GM23338 (cell line): ENCODE results near the gene OR5L2. TPM values are rescaled to one million over a fixed set of nuclear protein-coding genes. Genes with fewer than 3 reads are reported as not detected.
"Not testable (repeated sequence)": the region's sequence is repeated elsewhere in the genome, so short reads cannot be mapped to it uniquely, and the experiment has no call there.

ENCODE experiments used
- ATAC-seq: fragments of 200-7000 bp; cut with Tn5 transposase; 3 replicates; pipeline ENCODE4 v1.9.1; 2020
- DNase-seq: peaks from one replicate; pipeline ENCODE4 v3.0.0-alpha.2; 2015; ENCODE audit warnings: low spot score
- H2AFZ ChIP-seq: fragments of 200-600 bp; sonication (generic); 2 replicates; pipeline ENCODE4 v1.8.0; 2016; ENCODE audit warnings: antibody characterized with exemption, mild to moderate bottlenecking, moderate library complexity
- H3F3A ChIP-seq: fragments of 200-600 bp; sonication (generic); replicated peaks from 2 replicates; pipeline ENCODE4 v1.8.0; 2017; ENCODE audit warnings: antibody characterized with exemption, mixed run types, low read depth
- H3K27ac ChIP-seq: fragments of 200-600 bp; sonication (generic); 2 replicates; pipeline ENCODE4 v1.6.1; 2016; ENCODE audit warnings: low read depth
- H3K27me3 ChIP-seq: fragments of 200-600 bp; sonication (generic); 2 replicates; pipeline ENCODE4 v1.8.0; 2016; ENCODE audit warnings: mild to moderate bottlenecking, mixed run types, moderate library complexity; ENCODE audit not compliant: insufficient read depth
- H3K36me3 ChIP-seq: fragments of 200-600 bp; sonication (generic); 2 replicates; pipeline ENCODE4 v1.8.0; 2016; ENCODE audit warnings: mild to moderate bottlenecking; ENCODE audit not compliant: insufficient read depth
- H3K4me1 ChIP-seq: fragments of 200-600 bp; sonication (generic); 2 replicates; pipeline ENCODE4 v1.8.0; 2016; ENCODE audit warnings: mild to moderate bottlenecking, moderate library complexity; ENCODE audit not compliant: insufficient read depth
- H3K4me2 ChIP-seq: fragments of 200-600 bp; sonication (generic); 2 replicates; pipeline ENCODE4 v1.7.1; 2017; ENCODE audit warnings: mixed run types
- H3K4me3 ChIP-seq: fragments of 200-600 bp; sonication (generic); 2 replicates; pipeline ENCODE4 v1.6.1; 2016; ENCODE audit warnings: mixed run types
- H3K79me2 ChIP-seq: fragments of 200-600 bp; sonication (generic); replicated peaks from 2 replicates; pipeline ENCODE4 v1.8.0; 2017; ENCODE audit warnings: mild to moderate bottlenecking; ENCODE audit not compliant: insufficient read depth
- H3K9me2 ChIP-seq: fragments of 200-600 bp; sonication (generic); 2 replicates; pipeline ENCODE4 v1.8.0; 2017; ENCODE audit not compliant: insufficient read depth
- H4K20me1 ChIP-seq: fragments of 200-600 bp; sonication (generic); replicated peaks from 2 replicates; pipeline ENCODE4 v1.8.0; 2017; ENCODE audit warnings: mild to moderate bottlenecking; ENCODE audit not compliant: insufficient read depth
- H3K27ac Mint-ChIP-seq: 2 replicates; pipeline ENCODE4 v1.8.0; 2020; ENCODE audit warnings: inconsistent platforms, mild to moderate bottlenecking, moderate library complexity, mixed read lengths
- H3K27me3 Mint-ChIP-seq: 3 replicates; pipeline ENCODE4 v1.8.0; 2022; ENCODE audit warnings: low read depth, mild to moderate bottlenecking, moderate library complexity, mixed read lengths, inconsistent platforms; ENCODE audit not compliant: insufficient read depth, poor library complexity
- H3K36me3 Mint-ChIP-seq: 3 replicates; pipeline ENCODE4 v1.8.0; 2021; ENCODE audit warnings: low read depth, mild to moderate bottlenecking, inconsistent platforms, moderate library complexity, mixed read lengths
- H3K4me1 Mint-ChIP-seq: 3 replicates; pipeline ENCODE4 v1.8.0; 2020; ENCODE audit warnings: mild to moderate bottlenecking, inconsistent platforms, mixed read lengths
- H3K4me3 Mint-ChIP-seq: 3 replicates; pipeline ENCODE4 v1.8.0; 2021; ENCODE audit warnings: moderate library complexity, mild to moderate bottlenecking, inconsistent platforms, mixed read lengths
- H3K9me3 Mint-ChIP-seq: 3 replicates; pipeline ENCODE4 v1.8.0; 2020; ENCODE audit warnings: moderate library complexity, mild to moderate bottlenecking, inconsistent platforms, mixed read lengths
- CREB1 ChIP-seq: fragments of 250-450 bp; sonication (Bioruptor Pico); IDR thresholded peaks from 2 replicates; pipeline ENCODE4 v1.5.0; 2020; ENCODE audit warnings: low read depth, mild to moderate bottlenecking, moderate library complexity
- EZH2 ChIP-seq: fragments of 200-600 bp; sonication (generic); IDR thresholded peaks from one replicate; pipeline ENCODE4 v1.8.0; 2017; ENCODE audit warnings: antibody characterized with exemption, mild to moderate bottlenecking, low read depth; ENCODE audit not compliant: unreplicated experiment
- EZH2phosphoT487 ChIP-seq: fragments of 200-600 bp; sonication (generic); IDR thresholded peaks from one replicate; pipeline ENCODE4 v1.8.1; 2018; ENCODE audit warnings: antibody characterized with exemption; ENCODE audit not compliant: unreplicated experiment
- JUNB ChIP-seq: IDR thresholded peaks from one replicate; pipeline ENCODE4 v1.6.1; 2016; ENCODE audit warnings: antibody characterized with exemption; ENCODE audit not compliant: unreplicated experiment
- NANOG ChIP-seq: IDR thresholded peaks from 2 replicates; pipeline ENCODE4 v1.6.1; 2016; ENCODE audit warnings: antibody characterized with exemption, borderline replicate concordance
- POLR2AphosphoS5 ChIP-seq: IDR thresholded peaks from 2 replicates; pipeline ENCODE4 v1.6.1; 2016; ENCODE audit warnings: antibody characterized with exemption, low read depth
- STAT1 ChIP-seq: IDR thresholded peaks from one replicate; pipeline ENCODE4 v1.6.1; 2016; ENCODE audit warnings: antibody characterized with exemption; ENCODE audit not compliant: unreplicated experiment
- ZNF114 ChIP-seq: fragments of 250-450 bp; sonication (Bioruptor Pico); IDR thresholded peaks from 2 replicates; pipeline ENCODE4 v1.5.0; 2020; ENCODE audit warnings: mild to moderate bottlenecking, moderate library complexity
- ZNF331 ChIP-seq: fragments of 250-450 bp; sonication (Bioruptor Pico); IDR thresholded peaks from 2 replicates; pipeline ENCODE4 v1.5.0; 2020; ENCODE audit warnings: low read depth, mild to moderate bottlenecking, moderate library complexity
- polyA plus RNA-seq: library from polyadenylated mRNA; unstranded; fragments of >200 nt; fragmentation: Nextera tagmentation; extraction: Ambion mirVana; gene quantifications from 2 replicates; pipeline ENCODE4 v1.2.1, GENCODE V29; 2016
- total RNA-seq: library from RNA; depleted of rRNA; stranded (reverse); fragments of >200 nt; shearing (Covaris generic); gene quantifications from 2 replicates; pipeline ENCODE4 v1.2.3, GENCODE V29; 2014
- TF ChIP-seq, protein P1 (sequence below), 2 experiments: fragments of 200-600 bp in 1 of 2; sonication (generic) in 1 of 2; conservative IDR thresholded peaks; 2 replicates each; pipeline versions ENCODE4 v1.5.1 to v1.6.1; 2016 to 2017; ENCODE audit warnings: antibody characterized with exemption in 2 of 2, low read depth in 2 of 2, mild to moderate bottlenecking in 2 of 2, moderate library complexity in 1 of 2
- TF ChIP-seq, protein P2 (sequence below): fragments of 250-450 bp; sonication (Bioruptor Pico); IDR thresholded peaks from 2 replicates; pipeline ENCODE4 v1.5.0; 2020; ENCODE audit warnings: mild to moderate bottlenecking, moderate library complexity
- TF ChIP-seq, protein P3 (sequence below): IDR thresholded peaks from one replicate; pipeline ENCODE4 v1.6.1; 2018; ENCODE audit warnings: antibody characterized with exemption; ENCODE audit not compliant: unreplicated experiment

OR5L2 gene
- total and polyA plus RNA-seq, 2 experiments from 2014 or later: not detected

DNA sequence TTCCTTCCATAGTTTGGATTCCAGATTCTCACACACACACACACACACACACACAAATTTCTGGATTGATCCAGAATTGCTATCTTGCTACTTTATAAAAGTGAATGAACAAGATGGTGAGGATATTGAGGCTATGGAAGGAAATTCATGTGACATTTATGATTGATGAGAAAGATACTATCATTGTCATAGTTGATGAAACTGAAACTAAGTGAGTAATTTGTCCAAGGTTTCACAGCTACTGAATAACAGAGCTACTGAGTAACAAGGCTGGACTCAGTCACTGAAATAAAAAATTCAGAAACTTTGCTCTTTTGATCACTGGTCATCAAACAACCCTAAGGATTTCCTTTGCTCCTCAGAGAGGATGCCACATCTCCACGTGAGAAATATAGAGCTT is 27.7 kb downstream of the OR5L2 start:
- Histone ChIP-seq H3K4me1 (no peaks in the 10 kb centered on the region), H3K4me3 (no peak overlapping the region), H4K20me1 (no peaks in the 10 kb centered on the region), H2AFZ (no peak overlapping the region), H3K27ac (no peak overlapping the region), H3K4me2 (no peak overlapping the region), H3K9me2 (no peaks in the 10 kb centered on the region), H3K27me3 (no peaks in the 10 kb centered on the region), H3K79me2 (no peaks in the 10 kb centered on the region), H3K36me3 (0 out of 2 replicates have a peak, but pooled peaks cover 2% of the 10 kb centered on the region), H3F3A (no peaks in the 10 kb centered on the region)
- H3K9me3 Mint-ChIP-seq: peaks cover 87% of the 10 kb centered on the region
- H3K4me1 Mint-ChIP-seq: no peaks in the 10 kb centered on the region
- H3K27ac Mint-ChIP-seq: no peak overlapping the region
- TF ChIP-seq JUNB (no peak), NANOG (no peak), POLR2AphosphoS5 (no peak), EZH2phosphoT487 (no peak), STAT1 (no peak), ZNF331 (CRISPR knock-in tag) (no peak), ZNF114 (no peak), CREB1 (no peak), EZH2 (no peak)
- TF ChIP-seq, protein P1, sequence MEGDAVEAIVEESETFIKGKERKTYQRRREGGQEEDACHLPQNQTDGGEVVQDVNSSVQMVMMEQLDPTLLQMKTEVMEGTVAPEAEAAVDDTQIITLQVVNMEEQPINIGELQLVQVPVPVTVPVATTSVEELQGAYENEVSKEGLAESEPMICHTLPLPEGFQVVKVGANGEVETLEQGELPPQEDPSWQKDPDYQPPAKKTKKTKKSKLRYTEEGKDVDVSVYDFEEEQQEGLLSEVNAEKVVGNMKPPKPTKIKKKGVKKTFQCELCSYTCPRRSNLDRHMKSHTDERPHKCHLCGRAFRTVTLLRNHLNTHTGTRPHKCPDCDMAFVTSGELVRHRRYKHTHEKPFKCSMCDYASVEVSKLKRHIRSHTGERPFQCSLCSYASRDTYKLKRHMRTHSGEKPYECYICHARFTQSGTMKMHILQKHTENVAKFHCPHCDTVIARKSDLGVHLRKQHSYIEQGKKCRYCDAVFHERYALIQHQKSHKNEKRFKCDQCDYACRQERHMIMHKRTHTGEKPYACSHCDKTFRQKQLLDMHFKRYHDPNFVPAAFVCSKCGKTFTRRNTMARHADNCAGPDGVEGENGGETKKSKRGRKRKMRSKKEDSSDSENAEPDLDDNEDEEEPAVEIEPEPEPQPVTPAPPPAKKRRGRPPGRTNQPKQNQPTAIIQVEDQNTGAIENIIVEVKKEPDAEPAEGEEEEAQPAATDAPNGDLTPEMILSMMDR (conservative IDR thresholded peaks at IDR 0.05; ENCODE audit: low read depth in 2 of 2): no peak
- TF ChIP-seq, protein P2, sequence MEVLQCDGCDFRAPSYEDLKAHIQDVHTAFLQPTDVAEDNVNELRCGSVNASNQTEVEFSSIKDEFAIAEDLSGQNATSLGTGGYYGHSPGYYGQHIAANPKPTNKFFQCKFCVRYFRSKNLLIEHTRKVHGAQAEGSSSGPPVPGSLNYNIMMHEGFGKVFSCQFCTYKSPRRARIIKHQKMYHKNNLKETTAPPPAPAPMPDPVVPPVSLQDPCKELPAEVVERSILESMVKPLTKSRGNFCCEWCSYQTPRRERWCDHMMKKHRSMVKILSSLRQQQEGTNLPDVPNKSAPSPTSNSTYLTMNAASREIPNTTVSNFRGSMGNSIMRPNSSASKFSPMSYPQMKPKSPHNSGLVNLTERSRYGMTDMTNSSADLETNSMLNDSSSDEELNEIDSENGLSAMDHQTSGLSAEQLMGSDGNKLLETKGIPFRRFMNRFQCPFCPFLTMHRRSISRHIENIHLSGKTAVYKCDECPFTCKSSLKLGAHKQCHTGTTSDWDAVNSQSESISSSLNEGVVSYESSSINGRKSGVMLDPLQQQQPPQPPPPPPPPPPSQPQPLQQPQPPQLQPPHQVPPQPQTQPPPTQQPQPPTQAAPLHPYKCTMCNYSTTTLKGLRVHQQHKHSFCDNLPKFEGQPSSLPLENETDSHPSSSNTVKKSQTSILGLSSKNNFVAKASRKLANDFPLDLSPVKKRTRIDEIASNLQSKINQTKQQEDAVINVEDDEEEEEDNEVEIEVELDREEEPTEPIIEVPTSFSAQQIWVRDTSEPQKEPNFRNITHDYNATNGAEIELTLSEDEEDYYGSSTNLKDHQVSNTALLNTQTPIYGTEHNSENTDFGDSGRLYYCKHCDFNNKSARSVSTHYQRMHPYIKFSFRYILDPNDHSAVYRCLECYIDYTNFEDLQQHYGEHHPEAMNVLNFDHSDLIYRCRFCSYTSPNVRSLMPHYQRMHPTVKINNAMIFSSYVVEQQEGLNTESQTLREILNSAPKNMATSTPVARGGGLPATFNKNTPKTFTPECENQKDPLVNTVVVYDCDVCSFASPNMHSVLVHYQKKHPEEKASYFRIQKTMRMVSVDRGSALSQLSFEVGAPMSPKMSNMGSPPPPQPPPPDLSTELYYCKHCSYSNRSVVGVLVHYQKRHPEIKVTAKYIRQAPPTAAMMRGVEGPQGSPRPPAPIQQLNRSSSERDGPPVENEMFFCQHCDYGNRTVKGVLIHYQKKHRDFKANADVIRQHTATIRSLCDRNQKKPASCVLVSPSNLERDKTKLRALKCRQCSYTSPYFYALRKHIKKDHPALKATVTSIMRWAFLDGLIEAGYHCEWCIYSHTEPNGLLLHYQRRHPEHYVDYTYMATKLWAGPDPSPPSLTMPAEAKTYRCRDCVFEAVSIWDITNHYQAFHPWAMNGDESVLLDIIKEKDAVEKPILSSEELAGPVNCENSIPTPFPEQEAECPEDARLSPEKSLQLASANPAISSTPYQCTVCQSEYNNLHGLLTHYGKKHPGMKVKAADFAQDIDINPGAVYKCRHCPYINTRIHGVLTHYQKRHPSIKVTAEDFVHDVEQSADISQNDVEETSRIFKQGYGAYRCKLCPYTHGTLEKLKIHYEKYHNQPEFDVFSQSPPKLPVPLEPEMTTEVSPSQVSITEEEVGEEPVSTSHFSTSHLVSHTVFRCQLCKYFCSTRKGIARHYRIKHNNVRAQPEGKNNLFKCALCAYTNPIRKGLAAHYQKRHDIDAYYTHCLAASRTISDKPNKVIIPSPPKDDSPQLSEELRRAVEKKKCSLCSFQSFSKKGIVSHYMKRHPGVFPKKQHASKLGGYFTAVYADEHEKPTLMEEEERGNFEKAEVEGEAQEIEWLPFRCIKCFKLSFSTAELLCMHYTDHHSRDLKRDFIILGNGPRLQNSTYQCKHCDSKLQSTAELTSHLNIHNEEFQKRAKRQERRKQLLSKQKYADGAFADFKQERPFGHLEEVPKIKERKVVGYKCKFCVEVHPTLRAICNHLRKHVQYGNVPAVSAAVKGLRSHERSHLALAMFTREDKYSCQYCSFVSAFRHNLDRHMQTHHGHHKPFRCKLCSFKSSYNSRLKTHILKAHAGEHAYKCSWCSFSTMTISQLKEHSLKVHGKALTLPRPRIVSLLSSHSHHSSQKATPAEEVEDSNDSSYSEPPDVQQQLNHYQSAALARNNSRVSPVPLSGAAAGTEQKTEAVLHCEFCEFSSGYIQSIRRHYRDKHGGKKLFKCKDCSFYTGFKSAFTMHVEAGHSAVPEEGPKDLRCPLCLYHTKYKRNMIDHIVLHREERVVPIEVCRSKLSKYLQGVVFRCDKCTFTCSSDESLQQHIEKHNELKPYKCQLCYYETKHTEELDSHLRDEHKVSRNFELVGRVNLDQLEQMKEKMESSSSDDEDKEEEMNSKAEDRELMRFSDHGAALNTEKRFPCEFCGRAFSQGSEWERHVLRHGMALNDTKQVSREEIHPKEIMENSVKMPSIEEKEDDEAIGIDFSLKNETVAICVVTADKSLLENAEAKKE (CRISPR knock-in tag): no peak
- TF ChIP-seq, protein P3, sequence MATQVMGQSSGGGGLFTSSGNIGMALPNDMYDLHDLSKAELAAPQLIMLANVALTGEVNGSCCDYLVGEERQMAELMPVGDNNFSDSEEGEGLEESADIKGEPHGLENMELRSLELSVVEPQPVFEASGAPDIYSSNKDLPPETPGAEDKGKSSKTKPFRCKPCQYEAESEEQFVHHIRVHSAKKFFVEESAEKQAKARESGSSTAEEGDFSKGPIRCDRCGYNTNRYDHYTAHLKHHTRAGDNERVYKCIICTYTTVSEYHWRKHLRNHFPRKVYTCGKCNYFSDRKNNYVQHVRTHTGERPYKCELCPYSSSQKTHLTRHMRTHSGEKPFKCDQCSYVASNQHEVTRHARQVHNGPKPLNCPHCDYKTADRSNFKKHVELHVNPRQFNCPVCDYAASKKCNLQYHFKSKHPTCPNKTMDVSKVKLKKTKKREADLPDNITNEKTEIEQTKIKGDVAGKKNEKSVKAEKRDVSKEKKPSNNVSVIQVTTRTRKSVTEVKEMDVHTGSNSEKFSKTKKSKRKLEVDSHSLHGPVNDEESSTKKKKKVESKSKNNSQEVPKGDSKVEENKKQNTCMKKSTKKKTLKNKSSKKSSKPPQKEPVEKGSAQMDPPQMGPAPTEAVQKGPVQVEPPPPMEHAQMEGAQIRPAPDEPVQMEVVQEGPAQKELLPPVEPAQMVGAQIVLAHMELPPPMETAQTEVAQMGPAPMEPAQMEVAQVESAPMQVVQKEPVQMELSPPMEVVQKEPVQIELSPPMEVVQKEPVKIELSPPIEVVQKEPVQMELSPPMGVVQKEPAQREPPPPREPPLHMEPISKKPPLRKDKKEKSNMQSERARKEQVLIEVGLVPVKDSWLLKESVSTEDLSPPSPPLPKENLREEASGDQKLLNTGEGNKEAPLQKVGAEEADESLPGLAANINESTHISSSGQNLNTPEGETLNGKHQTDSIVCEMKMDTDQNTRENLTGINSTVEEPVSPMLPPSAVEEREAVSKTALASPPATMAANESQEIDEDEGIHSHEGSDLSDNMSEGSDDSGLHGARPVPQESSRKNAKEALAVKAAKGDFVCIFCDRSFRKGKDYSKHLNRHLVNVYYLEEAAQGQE: no peak
- DNase-seq (no peak), ATAC-seq (no peak)
- no peaks in the 10 kb centered on the region for H3K27me3 Mint-ChIP-seq
- H3K4me3 Mint-ChIP-seq: no peak overlapping the region
- peaks cover 20% of the 10 kb centered on the region; the same call in 2 of the 3 replicates for H3K36me3 Mint-ChIP-seq

DNA sequence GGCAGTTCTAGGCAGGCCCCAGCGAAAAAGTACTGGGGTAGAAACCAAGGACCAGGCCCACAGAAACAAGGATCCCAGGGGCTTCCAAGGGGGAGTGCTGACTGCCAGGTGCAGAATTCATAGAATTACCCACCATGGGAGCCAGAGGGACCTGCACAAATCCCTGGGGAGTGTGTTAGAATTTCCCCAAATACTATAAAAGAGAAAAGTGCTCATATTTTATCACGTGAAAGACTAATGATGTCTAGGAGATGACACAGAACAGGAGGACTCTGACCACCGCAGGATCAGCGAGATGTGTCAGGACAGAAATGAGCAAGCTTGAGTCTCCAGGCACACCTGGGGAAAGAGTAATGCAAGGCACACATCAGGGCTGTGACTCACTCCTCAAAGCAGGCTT is 40.3 kb downstream of the OR5L2 start:
- not testable (repeated sequence) for H3K27ac Mint-ChIP-seq, DNase-seq, H3F3A ChIP-seq, H3K4me3 ChIP-seq, H4K20me1 ChIP-seq, H3K4me3 Mint-ChIP-seq, H3K27me3 ChIP-seq, H3K4me2 ChIP-seq, H2AFZ ChIP-seq, H3K4me1 Mint-ChIP-seq, H3K27me3 Mint-ChIP-seq, H3K36me3 ChIP-seq, H3K79me2 ChIP-seq, H3K27ac ChIP-seq, H3K9me2 ChIP-seq, ATAC-seq, H3K4me1 ChIP-seq
- peaks cover 94% of the 10 kb centered on the region for H3K9me3 Mint-ChIP-seq
- H3K36me3 Mint-ChIP-seq: peaks cover 25% of the 10 kb centered on the region
